Measurements from ENCODE around the gene TMEM54. TPM values are rescaled to one million over a fixed set of nuclear protein-coding genes. Genes with fewer than 3 reads are reported as not detected.

TMEM54 gene
- total RNA-seq, 1 experiment from 2014 or later: 61.5 TPM

GRCh38 chr1:32928285-32928684, 27.1 kb upstream of the TMEM54 start:
- POLR2A ChIA-PET: no interaction called here
- in situ Hi-C loops (cut with HindIII; ENCODE audit: low pct_unique_long_range_greater_than_20kb, low sequenced_read_pairs): no loop called here
- TF ChIP-seq, protein P1, sequence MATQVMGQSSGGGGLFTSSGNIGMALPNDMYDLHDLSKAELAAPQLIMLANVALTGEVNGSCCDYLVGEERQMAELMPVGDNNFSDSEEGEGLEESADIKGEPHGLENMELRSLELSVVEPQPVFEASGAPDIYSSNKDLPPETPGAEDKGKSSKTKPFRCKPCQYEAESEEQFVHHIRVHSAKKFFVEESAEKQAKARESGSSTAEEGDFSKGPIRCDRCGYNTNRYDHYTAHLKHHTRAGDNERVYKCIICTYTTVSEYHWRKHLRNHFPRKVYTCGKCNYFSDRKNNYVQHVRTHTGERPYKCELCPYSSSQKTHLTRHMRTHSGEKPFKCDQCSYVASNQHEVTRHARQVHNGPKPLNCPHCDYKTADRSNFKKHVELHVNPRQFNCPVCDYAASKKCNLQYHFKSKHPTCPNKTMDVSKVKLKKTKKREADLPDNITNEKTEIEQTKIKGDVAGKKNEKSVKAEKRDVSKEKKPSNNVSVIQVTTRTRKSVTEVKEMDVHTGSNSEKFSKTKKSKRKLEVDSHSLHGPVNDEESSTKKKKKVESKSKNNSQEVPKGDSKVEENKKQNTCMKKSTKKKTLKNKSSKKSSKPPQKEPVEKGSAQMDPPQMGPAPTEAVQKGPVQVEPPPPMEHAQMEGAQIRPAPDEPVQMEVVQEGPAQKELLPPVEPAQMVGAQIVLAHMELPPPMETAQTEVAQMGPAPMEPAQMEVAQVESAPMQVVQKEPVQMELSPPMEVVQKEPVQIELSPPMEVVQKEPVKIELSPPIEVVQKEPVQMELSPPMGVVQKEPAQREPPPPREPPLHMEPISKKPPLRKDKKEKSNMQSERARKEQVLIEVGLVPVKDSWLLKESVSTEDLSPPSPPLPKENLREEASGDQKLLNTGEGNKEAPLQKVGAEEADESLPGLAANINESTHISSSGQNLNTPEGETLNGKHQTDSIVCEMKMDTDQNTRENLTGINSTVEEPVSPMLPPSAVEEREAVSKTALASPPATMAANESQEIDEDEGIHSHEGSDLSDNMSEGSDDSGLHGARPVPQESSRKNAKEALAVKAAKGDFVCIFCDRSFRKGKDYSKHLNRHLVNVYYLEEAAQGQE (IDR thresholded peaks at IDR 0.05; ENCODE audit: insufficient read depth in 1 of 2, low read depth in 2 of 2, low read length in 1 of 2): no peak
- TF ChIP-seq TCF7L2 (IDR thresholded peaks at IDR 0.05; ENCODE audit: low read depth, low read length): no peak
- no peak for TF ChIP-seq SIN3A (IDR thresholded peaks at IDR 0.05; ENCODE audit: borderline replicate concordance, insufficient read depth, low read depth, low read length)
- TF ChIP-seq, protein P2, sequence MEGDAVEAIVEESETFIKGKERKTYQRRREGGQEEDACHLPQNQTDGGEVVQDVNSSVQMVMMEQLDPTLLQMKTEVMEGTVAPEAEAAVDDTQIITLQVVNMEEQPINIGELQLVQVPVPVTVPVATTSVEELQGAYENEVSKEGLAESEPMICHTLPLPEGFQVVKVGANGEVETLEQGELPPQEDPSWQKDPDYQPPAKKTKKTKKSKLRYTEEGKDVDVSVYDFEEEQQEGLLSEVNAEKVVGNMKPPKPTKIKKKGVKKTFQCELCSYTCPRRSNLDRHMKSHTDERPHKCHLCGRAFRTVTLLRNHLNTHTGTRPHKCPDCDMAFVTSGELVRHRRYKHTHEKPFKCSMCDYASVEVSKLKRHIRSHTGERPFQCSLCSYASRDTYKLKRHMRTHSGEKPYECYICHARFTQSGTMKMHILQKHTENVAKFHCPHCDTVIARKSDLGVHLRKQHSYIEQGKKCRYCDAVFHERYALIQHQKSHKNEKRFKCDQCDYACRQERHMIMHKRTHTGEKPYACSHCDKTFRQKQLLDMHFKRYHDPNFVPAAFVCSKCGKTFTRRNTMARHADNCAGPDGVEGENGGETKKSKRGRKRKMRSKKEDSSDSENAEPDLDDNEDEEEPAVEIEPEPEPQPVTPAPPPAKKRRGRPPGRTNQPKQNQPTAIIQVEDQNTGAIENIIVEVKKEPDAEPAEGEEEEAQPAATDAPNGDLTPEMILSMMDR (IDR thresholded peaks at IDR 0.05): no peak
- TF ChIP-seq POLR2AphosphoS5 (IDR thresholded peaks at IDR 0.05; ENCODE audit: low read depth, low read length): no peak
- intact Hi-C loops (cut with micrococcal nuclease; ENCODE audit: unreplicated experiment): no loop called here
- no TSS peak for BruUV-seq (replicated peaks)
- no peaks in the 10 kb centered on the region for H3K9me3 ChIP-seq (ENCODE audit: control insufficient read depth, insufficient read depth, low read depth, low read length)
- DNase-seq (ENCODE audit: low read depth, low spot score): no peak
- H3K4me1 ChIP-seq (ENCODE audit: control insufficient read depth, insufficient read depth, low read length): peaks cover 3% of the 10 kb centered on the region; the same call in 1 of the 2 replicates
- no peak for ATAC-seq
- no peaks in the 10 kb centered on the region for H3K27me3 ChIP-seq (ENCODE audit: control insufficient read depth, insufficient read depth, low read length)
- no peaks in the 10 kb centered on the region for H3K36me3 ChIP-seq (ENCODE audit: control insufficient read depth, insufficient read depth, low read length)
- H3K27ac ChIP-seq (ENCODE audit: low read length): no peak overlapping the region
- H3K4me3 ChIP-seq (ENCODE audit: low read depth in 2 of 2, low read length in 2 of 2): no peak overlapping the region
- CTCF ChIA-PET: no interaction called here

- Histone ChIP-seq H3K36me3 (ENCODE audit: control insufficient read depth, insufficient read depth, low read length) (no peaks in the 10 kb centered on the region), H3K4me3 (ENCODE audit: low read depth in 2 of 2, low read length in 2 of 2) (no peak overlapping the region), H3K27me3 (ENCODE audit: control insufficient read depth, insufficient read depth, low read length) (no peaks in the 10 kb centered on the region), H3K9me3 (ENCODE audit: control insufficient read depth, insufficient read depth, low read depth, low read length) (no peaks in the 10 kb centered on the region), H3K4me1 (ENCODE audit: control insufficient read depth, insufficient read depth, low read length) (peaks cover 3% of the 10 kb centered on the region; the same call in 1 of the 2 replicates), H3K27ac (ENCODE audit: low read length) (no peak overlapping the region)
- DNase-seq (ENCODE audit: low read depth, low spot score): no peak
- in situ Hi-C loops (cut with HindIII; ENCODE audit: low pct_unique_long_range_greater_than_20kb, low sequenced_read_pairs) (no loop called here), intact Hi-C loops (cut with micrococcal nuclease; ENCODE audit: unreplicated experiment) (no loop called here)
- CTCF ChIA-PET: no interaction called here
- BruUV-seq (replicated peaks): no TSS peak
- POLR2A ChIA-PET: no interaction called here
- TF ChIP-seq, protein P1 (IDR thresholded peaks at IDR 0.05; ENCODE audit: insufficient read depth in 1 of 2, low read depth in 2 of 2, low read length in 1 of 2): no peak
- no peak for TF ChIP-seq TCF7L2 (IDR thresholded peaks at IDR 0.05; ENCODE audit: low read depth, low read length)
- no peak for TF ChIP-seq POLR2AphosphoS5 (IDR thresholded peaks at IDR 0.05; ENCODE audit: low read depth, low read length)
- TF ChIP-seq, protein P2 (IDR thresholded peaks at IDR 0.05): no peak
- TF ChIP-seq SIN3A (IDR thresholded peaks at IDR 0.05; ENCODE audit: borderline replicate concordance, insufficient read depth, low read depth, low read length): no peak
- no peak for ATAC-seq
These were observed 26.3 kb upstream of the TMEM54 start for GRCh38 chr1:32927441-32927840.

All from Panc1 (cell line).